Motor neuron (in vitro differentiated cells): ENCODE results near the gene KRTAP5-7. TPM values are rescaled to one million over a fixed set of nuclear protein-coding genes. Genes with fewer than 3 reads are reported as not detected.

ENCODE experiments used
- ATAC-seq, 8 experiments: fragments of 200-7000 bp; cut with Tn5 transposase; replicated peaks in 6 of 8; 2 replicates each; pipeline ENCODE4 v1.8.0; 2021; ENCODE audit warnings: mild to moderate bottlenecking in 8 of 8, moderate library complexity in 8 of 8
- H3K27ac ChIP-seq, 2 donors: fragments of 250-450 bp; sonication (Bioruptor Pico); 2 replicates each; pipeline ENCODE4 v1.9.0; 2021; ENCODE audit warnings: antibody characterized with exemption in 2 of 2, mild to moderate bottlenecking in 2 of 2, moderate library complexity in 1 of 2
- H3K4me1 ChIP-seq, 2 donors: fragments of 250-450 bp; sonication (Bioruptor Pico); replicated peaks in 1 of 2; 2 replicates each; pipeline ENCODE4 v1.6.1; 2021; ENCODE audit warnings: antibody characterized with exemption in 2 of 2, mild to moderate bottlenecking in 2 of 2, moderate library complexity in 1 of 2
- H3K4me3 ChIP-seq, 5 donors: fragments of 250-450 bp; sonication (Bioruptor Pico); 2 replicates each; pipeline ENCODE4 v1.9.0; 2021; ENCODE audit warnings: antibody characterized with exemption in 5 of 5, mild to moderate bottlenecking in 5 of 5, moderate library complexity in 4 of 5
- WGBS, 10 experiments: fragments of 450-650 bp; shearing (Covaris generic); methylation state at CpG; one replicate each; pipeline ENCODE4 v1.0.0; 2022; 5-methylcytosine and 5-hydroxymethylcytosine counted together
- in situ Hi-C, 9 experiments: fragments of 400-800 bp; cut with MboI; loops; one replicate each; pipeline ENCODE4 v1.15.0; 2021; ENCODE audit warnings: low sequenced_read_pairs in 9 of 9, low pct_unique_long_range_greater_than_20kb in 2 of 9; ENCODE audit not compliant: unreplicated experiment in 9 of 9
- total RNA-seq, 8 experiments: library from RNA; unstranded; fragments of 300-600 nt; gene quantifications; 2 replicates each; pipeline versions ENCODE4 v1.2.3 to v1.2.4, GENCODE V29; 2022

The KRTAP5-7 gene
- total RNA-seq, 8 experiments from 2014 or later, result 0.21 to 0.91 (median 0.27) TPM; not detected in 1

GRCh38 chr11:71488681-71489270 is 38.3 kb upstream of the KRTAP5-7 start:
- WGBS, 10 experiments, result 60 to 100% (median 90%) methylated on average over 1 of the region's 6 CpGs; no CpG with 5 or more reads in 6 of the 10 experiments
- in situ Hi-C loops, result no loop called here
- Histone ChIP-seq H3K4me3 (no peak overlapping the region), H3K4me1 (peaks cover 0 to 11% of the 10 kb centered on the region in 2 donors), H3K27ac (no peak overlapping the region)
- ATAC-seq, result peak in 1 of 8 experiments; percentile 18

- Histone ChIP-seq H3K4me3 (no peak overlapping the region), H3K4me1 (peaks cover 0 to 11% of the 10 kb centered on the region in 2 donors), H3K27ac (no peak overlapping the region)
- WGBS, 10 experiments, result 60 to 90% (median 74%) methylated on average over 2 to 8 of the region's 15 CpGs; no CpG with 5 or more reads in 5 of the 10 experiments
- in situ Hi-C loops, result no loop called here
- ATAC-seq, result no peak
Observed at GRCh38 chr11:71489311-71490043, 37.6 kb upstream of the KRTAP5-7 start.

GRCh38 chr11:71490044-71490730 is 36.9 kb upstream of the KRTAP5-7 start:
- Histone ChIP-seq H3K4me3 (no peak overlapping the region), H3K27ac (no peak overlapping the region), H3K4me1 (peaks cover 0 to 11% of the 10 kb centered on the region in 2 donors)
- in situ Hi-C loops, result no loop called here
- no peak for ATAC-seq
- WGBS, 10 experiments, result 60 to 100% (median 100%) methylated on average over 1 to 4 of the region's 23 CpGs; no CpG with 5 or more reads in 5 of the 10 experiments

GRCh38 chr11:71490731-71491390 is 36.2 kb upstream of the KRTAP5-7 start:
- in situ Hi-C loops, result no loop called here
- 94 to 100% (median 95%) methylated on average over 1 to 9 of the region's 28 CpGs; no CpG with 5 or more reads in 5 of the 10 experiments for WGBS, 10 experiments
- no peak overlapping the region for H3K4me3 ChIP-seq
- peaks cover 0 to 11% of the 10 kb centered on the region in 2 donors for H3K4me1 ChIP-seq
- no peak overlapping the region for H3K27ac ChIP-seq
- ATAC-seq, result no peak

GRCh38 chr11:71491531-71491930 is 35.5 kb upstream of the KRTAP5-7 start:
- no peak for ATAC-seq
- Histone ChIP-seq H3K27ac (no peak overlapping the region), H3K4me1 (peaks cover 0 to 11% of the 10 kb centered on the region in 2 donors), H3K4me3 (no peak overlapping the region)
- 92 to 100% methylated on average over 2 to 9 of the region's 19 CpGs; no CpG with 5 or more reads in 8 of the 10 experiments for WGBS, 10 experiments
- in situ Hi-C loops, result no loop called here

- in situ Hi-C loops, result no loop called here
- Histone ChIP-seq H3K4me3 (no peak overlapping the region), H3K27ac (no peak overlapping the region), H3K4me1 (peaks cover 0 to 11% of the 10 kb centered on the region in 2 donors)
- WGBS, 10 experiments, result 75 to 100% (median 87%) methylated on average over 1 to 8 of the region's 9 CpGs; no CpG with 5 or more reads in 7 of the 10 experiments
- ATAC-seq, result no peak
Observed at GRCh38 chr11:71491940-71492339, 35.1 kb upstream of the KRTAP5-7 start.

GRCh38 chr11:71495286-71496230 is 31.5 kb upstream of the KRTAP5-7 start:
- Histone ChIP-seq H3K27ac (no peak overlapping the region), H3K4me3 (no peak overlapping the region), H3K4me1 (no peaks in the 10 kb centered on the region)
- WGBS, 10 experiments, result 51 to 100% (median 90%) methylated on average over 1 to 9 of the region's 20 CpGs; no CpG with 5 or more reads in 1 of the 10 experiments
- ATAC-seq, result no peak
- in situ Hi-C loops, result no loop called here

- no peak for ATAC-seq
- 87 to 100% (median 96%) methylated on average over 3 to 5 of the region's 13 CpGs; no CpG with 5 or more reads in 1 of the 10 experiments for WGBS, 10 experiments
- Histone ChIP-seq H3K4me3 (no peak overlapping the region), H3K27ac (no peak overlapping the region), H3K4me1 (no peaks in the 10 kb centered on the region)
- in situ Hi-C loops, result no loop called here
Observed at GRCh38 chr11:71496421-71496820, 30.6 kb upstream of the KRTAP5-7 start.

- no peaks in the 10 kb centered on the region for H3K4me1 ChIP-seq
- 85 to 100% (median 95%) methylated on average over 1 to 19 of the region's 19 CpGs; no CpG with 5 or more reads in 3 of the 10 experiments for WGBS, 10 experiments
- ATAC-seq, result no peak
- H3K27ac ChIP-seq, result no peak overlapping the region
- in situ Hi-C loops, result no loop called here
- H3K4me3 ChIP-seq, result no peak overlapping the region
Observed at GRCh38 chr11:71498091-71498490, 29.0 kb upstream of the KRTAP5-7 start.

GRCh38 chr11:71499125-71499524 is 27.9 kb upstream of the KRTAP5-7 start:
- Histone ChIP-seq H3K4me3 (no peak overlapping the region), H3K4me1 (peaks cover 0 to under 1% of the 10 kb centered on the region in 2 donors), H3K27ac (no peak overlapping the region)
- in situ Hi-C loops, result no loop called here
- WGBS, 10 experiments, result 50 to 92% (median 89%) methylated on average over 1 to 12 of the region's 13 CpGs; no CpG with 5 or more reads in 2 of the 10 experiments
- ATAC-seq, result no peak

- H3K4me3 ChIP-seq, result no peak overlapping the region
- no peak overlapping the region for H3K27ac ChIP-seq
- peaks cover 0 to 4% of the 10 kb centered on the region in 2 donors for H3K4me1 ChIP-seq
- no peak for ATAC-seq
- in situ Hi-C loops, result no loop called here
- WGBS, 10 experiments, result 40 to 100% (median 79%) methylated on average over 1 to 4 of the region's 6 CpGs; no CpG with 5 or more reads in 3 of the 10 experiments
Observed at GRCh38 chr11:71499546-71499945, 27.5 kb upstream of the KRTAP5-7 start.

- WGBS, 10 experiments, result 0 to 80% (median 0%) methylated on average over 1 to 2 of the region's 6 CpGs; no CpG with 5 or more reads in 5 of the 10 experiments
- Histone ChIP-seq H3K27ac (no peak overlapping the region), H3K4me3 (no peak overlapping the region), H3K4me1 (peaks cover 0 to 4% of the 10 kb centered on the region in 2 donors)
- in situ Hi-C loops, result no loop called here
- ATAC-seq, result no peak
Observed at GRCh38 chr11:71500601-71501021, 26.5 kb upstream of the KRTAP5-7 start.
